ENCODE measurements around the gene PYGM. TPM values are rescaled to one million over a fixed set of nuclear protein-coding genes. Genes with fewer than 3 reads are reported as not detected.

PYGM gene
- total RNA-seq, 2 experiments from 2014 or later, result 2.2 TPM

- POLR2A ChIA-PET, result interaction anchor here (1.7 to 3.1 kb wide), 4 partner anchors 9 to 16 kb away, joined by 8 to 15 read pairs (median 9); partner anchors contain the start of gene SF1
- Histone ChIP-seq H4K20me1 (ENCODE audit: insufficient read depth, low read length) (peaks cover 18% of the 10 kb centered on the region), H2AFZ (ENCODE audit: low read length) (no peak overlapping the region), H3K9me3 (ENCODE audit: low read length) (no peaks in the 10 kb centered on the region), H3K4me1 (ENCODE audit: insufficient read depth, low read length, poor library complexity, severe bottlenecking) (peaks cover 49% of the 10 kb centered on the region), H3K9me2 (ENCODE audit: insufficient read depth, low read length) (no peaks in the 10 kb centered on the region), H3K4me3 (ENCODE audit: low read depth, low read length, poor library complexity, severe bottlenecking) (no peak overlapping the region), H3K4me2 (ENCODE audit: low read length) (peak overlapping the region; percentile 30; the same call in 1 of the 2 replicates), H3K36me3 (ENCODE audit: insufficient read depth, low read length) (peaks cover 60% of the 10 kb centered on the region), H3K27ac (ENCODE audit: low read depth, low read length, poor library complexity, severe bottlenecking) (peak overlapping the region; percentile 66), H3K79me2 (ENCODE audit: insufficient read depth, low read depth, low read length) (peaks cover 13% of the 10 kb centered on the region; the same call in 1 of the 2 replicates)
- peak; percentile 77 for DNase-seq (ENCODE audit: low spot score)
- no TSS peak for BruUV-seq (replicated peaks)
- CTCF ChIA-PET (ENCODE audit: unreplicated experiment), result interaction anchor here (0.5 kb wide), 3 partner anchors 15 to 96 kb away, joined by 3 read pairs; partner anchors contain the start of gene SF1
- TF ChIP-seq EZH2phosphoT487 (IDR thresholded peaks at IDR 0.05; ENCODE audit: borderline replicate concordance, low read depth, low read length), result no peak
- TF ChIP-seq CTCF (conservative IDR thresholded peaks at IDR 0.05; ENCODE audit: low read length), result no peak
- intact Hi-C loops (cut with micrococcal nuclease; ENCODE audit: unreplicated experiment), result loop anchor here (1.0 kb wide), 1 partner anchor 20 kb away; no protein-coding TSS in a partner anchor
Measured at GRCh38 chr11:64762674-64763525, 3.1 kb upstream of the PYGM start.

- no peak overlapping the region for H3K4me2 ChIP-seq (ENCODE audit: low read length)
- H2AFZ ChIP-seq (ENCODE audit: low read length), result no peak overlapping the region
- H3K4me1 ChIP-seq (ENCODE audit: insufficient read depth, low read length, poor library complexity, severe bottlenecking), result peaks cover 49% of the 10 kb centered on the region
- peaks cover 54% of the 10 kb centered on the region for H3K36me3 ChIP-seq (ENCODE audit: insufficient read depth, low read length)
- H3K27ac ChIP-seq (ENCODE audit: low read depth, low read length, poor library complexity, severe bottlenecking), result peak overlapping the region; percentile 66
- BruUV-seq (replicated peaks), result no TSS peak
- H3K9me3 ChIP-seq (ENCODE audit: low read length), result no peaks in the 10 kb centered on the region
- POLR2A ChIA-PET, result interaction anchor here (0.7 to 3.1 kb wide), 3 partner anchors 9 to 14 kb away, joined by 3 to 15 read pairs (median 8); no protein-coding TSS in a partner anchor
- H3K4me3 ChIP-seq (ENCODE audit: low read depth, low read length, poor library complexity, severe bottlenecking), result no peak overlapping the region
- TF ChIP-seq CTCF (conservative IDR thresholded peaks at IDR 0.05; ENCODE audit: low read length), result no peak
- TF ChIP-seq EZH2phosphoT487 (IDR thresholded peaks at IDR 0.05; ENCODE audit: borderline replicate concordance, low read depth, low read length), result no peak
- peaks cover 7% of the 10 kb centered on the region; the same call in 1 of the 2 replicates for H3K79me2 ChIP-seq (ENCODE audit: insufficient read depth, low read depth, low read length)
- peaks cover 14% of the 10 kb centered on the region for H4K20me1 ChIP-seq (ENCODE audit: insufficient read depth, low read length)
- H3K9me2 ChIP-seq (ENCODE audit: insufficient read depth, low read length), result no peaks in the 10 kb centered on the region
- CTCF ChIA-PET (ENCODE audit: unreplicated experiment), result interaction anchor here (0.5 kb wide), 2 partner anchors 16 to 86 kb away, joined by 3 read pairs; partner anchors contain the start of gene SF1
- intact Hi-C loops (cut with micrococcal nuclease; ENCODE audit: unreplicated experiment), result no loop called here
- no peak for DNase-seq (ENCODE audit: low spot score)
Measured at GRCh38 chr11:64762277-64762673, 2.5 kb upstream of the PYGM start.

All from OCI-LY7 (cell line).